ENCODE data around the gene UQCC5. TPM values are rescaled to one million over a fixed set of nuclear protein-coding genes. Genes with fewer than 3 reads are reported as not detected.

Gene UQCC5
- polyA plus RNA-seq, 1 donor from 2014 or later: 20.5 TPM

DNA sequence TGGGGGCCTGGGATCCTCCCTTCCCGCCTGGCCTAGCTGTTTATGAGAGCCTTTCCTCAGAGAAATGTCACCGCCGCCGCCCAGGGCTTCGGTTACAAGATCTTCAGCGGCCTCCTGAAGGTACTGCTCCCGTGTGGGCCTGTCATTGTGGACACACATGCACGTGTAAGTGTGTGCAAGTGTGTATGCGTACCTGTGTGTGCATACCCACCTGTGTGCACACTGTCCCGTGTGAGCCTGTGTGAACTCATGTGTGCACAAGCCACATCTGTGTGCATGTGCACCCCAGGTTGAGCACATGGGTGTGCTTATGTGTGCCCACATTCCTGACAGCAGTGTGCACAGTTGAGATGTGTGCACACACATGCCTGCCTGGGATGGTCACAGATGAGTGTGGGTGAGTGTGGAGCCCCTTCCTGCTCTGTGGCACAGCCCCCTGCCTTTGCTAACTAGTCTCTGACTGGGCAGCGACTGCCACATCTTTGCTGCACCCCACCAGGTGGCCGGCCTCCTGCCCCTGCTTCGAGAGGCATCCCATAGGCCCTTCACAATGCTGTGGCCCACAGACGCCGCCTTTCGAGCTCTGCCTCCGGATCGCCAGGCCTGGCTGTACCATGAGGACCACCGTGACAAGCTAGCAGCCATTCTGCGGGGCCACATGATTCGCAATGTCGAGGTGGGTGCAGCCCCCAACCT lies 16.8 kb upstream of the UQCC5 start:
- TF ChIP-seq, protein P1, sequence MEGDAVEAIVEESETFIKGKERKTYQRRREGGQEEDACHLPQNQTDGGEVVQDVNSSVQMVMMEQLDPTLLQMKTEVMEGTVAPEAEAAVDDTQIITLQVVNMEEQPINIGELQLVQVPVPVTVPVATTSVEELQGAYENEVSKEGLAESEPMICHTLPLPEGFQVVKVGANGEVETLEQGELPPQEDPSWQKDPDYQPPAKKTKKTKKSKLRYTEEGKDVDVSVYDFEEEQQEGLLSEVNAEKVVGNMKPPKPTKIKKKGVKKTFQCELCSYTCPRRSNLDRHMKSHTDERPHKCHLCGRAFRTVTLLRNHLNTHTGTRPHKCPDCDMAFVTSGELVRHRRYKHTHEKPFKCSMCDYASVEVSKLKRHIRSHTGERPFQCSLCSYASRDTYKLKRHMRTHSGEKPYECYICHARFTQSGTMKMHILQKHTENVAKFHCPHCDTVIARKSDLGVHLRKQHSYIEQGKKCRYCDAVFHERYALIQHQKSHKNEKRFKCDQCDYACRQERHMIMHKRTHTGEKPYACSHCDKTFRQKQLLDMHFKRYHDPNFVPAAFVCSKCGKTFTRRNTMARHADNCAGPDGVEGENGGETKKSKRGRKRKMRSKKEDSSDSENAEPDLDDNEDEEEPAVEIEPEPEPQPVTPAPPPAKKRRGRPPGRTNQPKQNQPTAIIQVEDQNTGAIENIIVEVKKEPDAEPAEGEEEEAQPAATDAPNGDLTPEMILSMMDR (IDR thresholded peaks at IDR 0.05; ENCODE audit: poor library complexity, severe bottlenecking): no peak
- TF ChIP-seq MXI1 (conservative IDR thresholded peaks at IDR 0.05; ENCODE audit: poor library complexity, severe bottlenecking): no peak
- TF ChIP-seq POLR2AphosphoS5 (IDR thresholded peaks at IDR 0.05): no peak
- no peak for TF ChIP-seq RAD21 (conservative IDR thresholded peaks at IDR 0.05)
- TF ChIP-seq EZH2 (IDR thresholded peaks at IDR 0.05; ENCODE audit: borderline replicate concordance, insufficient read depth, low read length, poor library complexity, severe bottlenecking): no peak
- TF ChIP-seq, protein P2, sequence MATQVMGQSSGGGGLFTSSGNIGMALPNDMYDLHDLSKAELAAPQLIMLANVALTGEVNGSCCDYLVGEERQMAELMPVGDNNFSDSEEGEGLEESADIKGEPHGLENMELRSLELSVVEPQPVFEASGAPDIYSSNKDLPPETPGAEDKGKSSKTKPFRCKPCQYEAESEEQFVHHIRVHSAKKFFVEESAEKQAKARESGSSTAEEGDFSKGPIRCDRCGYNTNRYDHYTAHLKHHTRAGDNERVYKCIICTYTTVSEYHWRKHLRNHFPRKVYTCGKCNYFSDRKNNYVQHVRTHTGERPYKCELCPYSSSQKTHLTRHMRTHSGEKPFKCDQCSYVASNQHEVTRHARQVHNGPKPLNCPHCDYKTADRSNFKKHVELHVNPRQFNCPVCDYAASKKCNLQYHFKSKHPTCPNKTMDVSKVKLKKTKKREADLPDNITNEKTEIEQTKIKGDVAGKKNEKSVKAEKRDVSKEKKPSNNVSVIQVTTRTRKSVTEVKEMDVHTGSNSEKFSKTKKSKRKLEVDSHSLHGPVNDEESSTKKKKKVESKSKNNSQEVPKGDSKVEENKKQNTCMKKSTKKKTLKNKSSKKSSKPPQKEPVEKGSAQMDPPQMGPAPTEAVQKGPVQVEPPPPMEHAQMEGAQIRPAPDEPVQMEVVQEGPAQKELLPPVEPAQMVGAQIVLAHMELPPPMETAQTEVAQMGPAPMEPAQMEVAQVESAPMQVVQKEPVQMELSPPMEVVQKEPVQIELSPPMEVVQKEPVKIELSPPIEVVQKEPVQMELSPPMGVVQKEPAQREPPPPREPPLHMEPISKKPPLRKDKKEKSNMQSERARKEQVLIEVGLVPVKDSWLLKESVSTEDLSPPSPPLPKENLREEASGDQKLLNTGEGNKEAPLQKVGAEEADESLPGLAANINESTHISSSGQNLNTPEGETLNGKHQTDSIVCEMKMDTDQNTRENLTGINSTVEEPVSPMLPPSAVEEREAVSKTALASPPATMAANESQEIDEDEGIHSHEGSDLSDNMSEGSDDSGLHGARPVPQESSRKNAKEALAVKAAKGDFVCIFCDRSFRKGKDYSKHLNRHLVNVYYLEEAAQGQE (IDR thresholded peaks at IDR 0.05; ENCODE audit: borderline replicate concordance): no peak
- no peak for TF ChIP-seq EP300 (conservative IDR thresholded peaks at IDR 0.05; ENCODE audit: poor library complexity, severe bottlenecking)
- no peak for TF ChIP-seq SMC3 (conservative IDR thresholded peaks at IDR 0.05; ENCODE audit: poor library complexity)
- Histone ChIP-seq H4K20me1 (ENCODE audit: insufficient read depth) (no peaks in the 10 kb centered on the region), H2AFZ (ENCODE audit: low read depth, low read length) (no peak overlapping the region), H3K9ac (ENCODE audit: low read length) (no peak overlapping the region), H3K4me2 (ENCODE audit: low read length) (no peak overlapping the region), H3K9me2 (ENCODE audit: insufficient read depth, low read length) (no peaks in the 10 kb centered on the region), H3F3A (ENCODE audit: insufficient read depth, low read length, poor library complexity, severe bottlenecking) (no peaks in the 10 kb centered on the region), H3K36me3 (ENCODE audit: insufficient read depth, low read length) (no peaks in the 10 kb centered on the region), H3K4me3 (ENCODE audit: low read length) (no peak overlapping the region), H3K9me3 (ENCODE audit: low read length) (no peaks in the 10 kb centered on the region), H3K27me3 (ENCODE audit: insufficient read depth, low read depth, low read length) (no peaks in the 10 kb centered on the region), H3K27ac (ENCODE audit: low read length) (no peak overlapping the region), H3K79me2 (replicated peaks; ENCODE audit: insufficient read depth, low read length) (no peaks in the 10 kb centered on the region)

DNA sequence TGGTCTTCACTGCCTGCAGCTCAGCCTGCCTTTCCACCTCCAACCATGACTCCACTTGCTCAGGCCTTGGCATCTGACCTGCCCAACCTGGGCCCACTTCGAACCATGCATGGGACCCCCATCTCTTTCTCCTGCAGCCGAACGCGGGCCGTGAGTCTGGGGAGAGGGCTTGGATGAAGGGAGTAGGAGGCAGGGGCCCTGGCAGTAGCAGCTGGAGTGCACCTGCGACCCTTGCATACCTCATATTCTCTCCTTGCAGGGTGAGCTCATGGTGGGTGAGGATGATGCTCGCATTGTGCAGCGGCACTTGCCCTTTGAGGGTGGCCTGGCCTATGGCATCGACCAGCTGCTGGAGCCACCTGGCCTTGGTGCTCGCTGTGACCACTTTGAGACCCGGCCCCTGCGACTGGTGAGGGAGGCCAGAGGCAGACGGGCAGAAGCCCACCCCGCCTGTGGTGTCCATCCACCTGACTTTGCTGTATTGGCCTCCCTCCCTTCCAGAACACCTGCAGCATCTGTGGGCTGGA lies 16.2 kb upstream of the UQCC5 start:
- Histone ChIP-seq H3K79me2 (replicated peaks; ENCODE audit: insufficient read depth, low read length) (no peaks in the 10 kb centered on the region), H2AFZ (ENCODE audit: low read depth, low read length) (no peak overlapping the region), H3K36me3 (ENCODE audit: insufficient read depth, low read length) (no peaks in the 10 kb centered on the region), H3K27ac (ENCODE audit: low read length) (no peak overlapping the region), H4K20me1 (ENCODE audit: insufficient read depth) (no peaks in the 10 kb centered on the region), H3K27me3 (ENCODE audit: insufficient read depth, low read depth, low read length) (no peaks in the 10 kb centered on the region), H3F3A (ENCODE audit: insufficient read depth, low read length, poor library complexity, severe bottlenecking) (no peaks in the 10 kb centered on the region), H3K9ac (ENCODE audit: low read length) (no peak overlapping the region), H3K4me3 (ENCODE audit: low read length) (no peak overlapping the region), H3K4me2 (ENCODE audit: low read length) (no peak overlapping the region), H3K9me2 (ENCODE audit: insufficient read depth, low read length) (no peaks in the 10 kb centered on the region), H3K9me3 (ENCODE audit: low read length) (no peaks in the 10 kb centered on the region)
- TF ChIP-seq, protein P1 (IDR thresholded peaks at IDR 0.05; ENCODE audit: poor library complexity, severe bottlenecking): no peak
- TF ChIP-seq RAD21 (conservative IDR thresholded peaks at IDR 0.05): no peak
- TF ChIP-seq, protein P2 (IDR thresholded peaks at IDR 0.05; ENCODE audit: borderline replicate concordance): no peak
